IPS-11a (cell line): Measurements from ENCODE around the gene GCNT2.
"Not testable (repeated sequence)": the region's sequence is repeated elsewhere in the genome, so short reads cannot be mapped to it uniquely, and the experiment has no call there.

Experiments
- H3K4me3 ChIP-seq: one replicate; pipeline ENCODE4 v1.5.1; 2013; ENCODE audit warnings: low read depth, low read length, control low read depth

The GCNT2 gene

GRCh38 chr6:10543488-10543887, 22.3 kb downstream of the GCNT2 start:
- no peak overlapping the region for H3K4me3 ChIP-seq

- no peak overlapping the region for H3K4me3 ChIP-seq
These were observed 24.3 kb downstream of the GCNT2 start for GRCh38 chr6:10545482-10545881.

GRCh38 chr6:10547809-10548208, 26.7 kb downstream of the GCNT2 start:
- H3K4me3 ChIP-seq: no peak overlapping the region

GRCh38 chr6:10550764-10551163, 29.6 kb downstream of the GCNT2 start:
- H3K4me3 ChIP-seq: no peak overlapping the region

GRCh38 chr6:10552270-10552810, 31.2 kb downstream of the GCNT2 start:
- no peak overlapping the region for H3K4me3 ChIP-seq

- no peak overlapping the region for H3K4me3 ChIP-seq
These were observed 32.7 kb downstream of the GCNT2 start for GRCh38 chr6:10553871-10554270.

GRCh38 chr6:10554826-10555225, 33.7 kb downstream of the GCNT2 start:
- peak overlapping the region; percentile 64 for H3K4me3 ChIP-seq

- peak overlapping the region; percentile 64 for H3K4me3 ChIP-seq
These were observed 34.6 kb downstream of the GCNT2 start for GRCh38 chr6:10555625-10556309.

- H3K4me3 ChIP-seq: peak overlapping the region; percentile 64
These were observed 35.4 kb downstream of the GCNT2 start for GRCh38 chr6:10556589-10556988.

GRCh38 chr6:10556992-10557391, 35.8 kb downstream of the GCNT2 start:
- peak overlapping the region; percentile 64 for H3K4me3 ChIP-seq

GRCh38 chr6:10557913-10558312, 36.8 kb downstream of the GCNT2 start:
- peak overlapping the region; percentile 64 for H3K4me3 ChIP-seq

GRCh38 chr6:10558565-10558964, 37.4 kb downstream of the GCNT2 start:
- H3K4me3 ChIP-seq: peak overlapping the region; percentile 64

- peak overlapping the region; percentile 64 for H3K4me3 ChIP-seq
These were observed 38.5 kb downstream of the GCNT2 start for GRCh38 chr6:10559522-10560152.

- no peak overlapping the region for H3K4me3 ChIP-seq
These were observed 40.6 kb downstream of the GCNT2 start for GRCh38 chr6:10561611-10562199.

GRCh38 chr6:10564975-10565673, 44.0 kb downstream of the GCNT2 start:
- H3K4me3 ChIP-seq: no peak overlapping the region

- H3K4me3 ChIP-seq: no peak overlapping the region
These were observed 44.8 kb downstream of the GCNT2 start for GRCh38 chr6:10565913-10566312.

GRCh38 chr6:10567256-10568026, 46.3 kb downstream of the GCNT2 start:
- no peak overlapping the region for H3K4me3 ChIP-seq

- no peak overlapping the region for H3K4me3 ChIP-seq
These were observed 48.4 kb downstream of the GCNT2 start for GRCh38 chr6:10569392-10570127.

- H3K4me3 ChIP-seq: not testable (repeated sequence)
These were observed 54.4 kb downstream of the GCNT2 start for GRCh38 chr6:10575519-10575918.

GRCh38 chr6:10576226-10576625, 55.1 kb downstream of the GCNT2 start:
- no peak overlapping the region for H3K4me3 ChIP-seq
